Body of pancreas (tissue), 4 donors: ENCODE data around the gene C5orf47.

Experiments used
- POLR2A ChIP-seq, 3 donors: fragments of 450-650 bp; IDR thresholded peaks; one replicate each; pipeline ENCODE4 v1.6.1; 2016; ENCODE audit warnings: antibody characterized with exemption in 3 of 3, mild to moderate bottlenecking in 2 of 3
- TF ChIP-seq, protein P1 (sequence below), 7 experiments: fragments of 450-650 bp in 4 of 7; fragments of 200-600 bp in 3 of 7; sonication (generic) in 3 of 7; IDR thresholded peaks; one replicate each; pipeline ENCODE4 v1.5.1; 2016 to 2019; ENCODE audit warnings: antibody characterized with exemption in 7 of 7

DNA sequence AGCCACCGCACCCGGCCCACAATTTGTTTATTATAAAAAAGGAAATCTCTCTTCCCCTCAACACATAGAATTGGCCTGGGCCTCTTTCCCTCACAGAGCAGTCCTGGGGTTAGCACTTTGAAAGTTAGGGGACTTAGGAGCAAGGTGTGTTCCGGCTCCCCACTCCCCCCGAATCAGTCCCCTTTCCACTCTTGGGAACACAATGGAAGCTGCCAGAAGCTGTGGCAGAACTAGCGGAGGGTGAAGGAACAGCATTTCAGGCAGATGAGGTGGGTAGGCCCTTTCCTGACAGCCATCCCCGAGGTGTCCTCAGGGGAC lies 16.4 kb upstream of the C5orf47 start:
- TF ChIP-seq, protein P1, sequence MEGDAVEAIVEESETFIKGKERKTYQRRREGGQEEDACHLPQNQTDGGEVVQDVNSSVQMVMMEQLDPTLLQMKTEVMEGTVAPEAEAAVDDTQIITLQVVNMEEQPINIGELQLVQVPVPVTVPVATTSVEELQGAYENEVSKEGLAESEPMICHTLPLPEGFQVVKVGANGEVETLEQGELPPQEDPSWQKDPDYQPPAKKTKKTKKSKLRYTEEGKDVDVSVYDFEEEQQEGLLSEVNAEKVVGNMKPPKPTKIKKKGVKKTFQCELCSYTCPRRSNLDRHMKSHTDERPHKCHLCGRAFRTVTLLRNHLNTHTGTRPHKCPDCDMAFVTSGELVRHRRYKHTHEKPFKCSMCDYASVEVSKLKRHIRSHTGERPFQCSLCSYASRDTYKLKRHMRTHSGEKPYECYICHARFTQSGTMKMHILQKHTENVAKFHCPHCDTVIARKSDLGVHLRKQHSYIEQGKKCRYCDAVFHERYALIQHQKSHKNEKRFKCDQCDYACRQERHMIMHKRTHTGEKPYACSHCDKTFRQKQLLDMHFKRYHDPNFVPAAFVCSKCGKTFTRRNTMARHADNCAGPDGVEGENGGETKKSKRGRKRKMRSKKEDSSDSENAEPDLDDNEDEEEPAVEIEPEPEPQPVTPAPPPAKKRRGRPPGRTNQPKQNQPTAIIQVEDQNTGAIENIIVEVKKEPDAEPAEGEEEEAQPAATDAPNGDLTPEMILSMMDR (IDR thresholded peaks at IDR 0.05), result peak in 1 of 7 experiments; percentile 33
- no peak for TF ChIP-seq POLR2A (IDR thresholded peaks at IDR 0.05)
